Aorta (tissue), 5 donors: ENCODE measurements around the gene THAP5. TPM values are rescaled to one million over a fixed set of nuclear protein-coding genes. Genes with fewer than 3 reads are reported as not detected.

Experiments
- ATAC-seq: fragments of 200-7000 bp; cut with Tn5 transposase; one replicate; pipeline ENCODE4 v1.9.1; 2022; ENCODE audit warnings: moderate library complexity; ENCODE audit not compliant: low FRiP score
- DNase-seq, 2 donors: peaks; one replicate each; pipeline ENCODE4 v3.0.0-alpha.2; 2020
- H3K27ac ChIP-seq, 2 donors: one replicate each; pipeline ENCODE4 v1.5.1; 2013; ENCODE audit warnings: low read length in 2 of 2, mild to moderate bottlenecking in 2 of 2, moderate library complexity in 2 of 2, control low read depth in 1 of 2, inconsistent platforms in 1 of 2, low read depth in 1 of 2
- H3K27me3 ChIP-seq, 2 donors: one replicate each; pipeline ENCODE4 v1.6.1; 2013; ENCODE audit warnings: control low read depth in 1 of 2, low read length in 1 of 2, mild to moderate bottlenecking in 1 of 2, moderate library complexity in 1 of 2; ENCODE audit not compliant: insufficient read depth in 2 of 2, control insufficient read depth in 1 of 2
- H3K36me3 ChIP-seq, 2 donors: one replicate each; pipeline ENCODE4 v1.6.1; 2013; ENCODE audit warnings: control low read depth in 1 of 2, low read length in 1 of 2, mild to moderate bottlenecking in 1 of 2; ENCODE audit not compliant: insufficient read depth in 2 of 2, control insufficient read depth in 1 of 2
- H3K4me1 ChIP-seq, 2 donors: one replicate each; pipeline ENCODE4 v1.6.1; 2013; ENCODE audit warnings: low read length in 2 of 2, control low read depth in 1 of 2, mild to moderate bottlenecking in 1 of 2, moderate library complexity in 1 of 2; ENCODE audit not compliant: insufficient read depth in 2 of 2, control insufficient read depth in 1 of 2
- H3K4me3 ChIP-seq, 2 donors: one replicate each; pipeline ENCODE4 v1.5.1; 2013; ENCODE audit warnings: low read length in 2 of 2, control low read depth in 1 of 2, mild to moderate bottlenecking in 1 of 2
- H3K9me3 ChIP-seq: one replicate; pipeline ENCODE4 v1.6.1; 2013; ENCODE audit warnings: mild to moderate bottlenecking, low read length; ENCODE audit not compliant: control insufficient read depth
- WGBS, 2 donors: extraction: QIAGEN DNeasy Blood & Tissue Kit; methylation state at CpG; one replicate each; pipeline ENCODE4 v1.1.7; 2013; 5-methylcytosine and 5-hydroxymethylcytosine counted together
- intact Hi-C, 2 donors: fragments of 100-400 bp; cut with DNase I; formaldehyde crosslinking; loops; one replicate each; pipeline versions ENCODE4 v1.14.2 to v1.15.0; 2022
- polyA plus RNA-seq, 2 donors: library from polyadenylated mRNA; stranded (reverse); fragments of 200-250 nt; gene quantifications; one replicate each; pipeline ENCODE4 v1.2.3, GENCODE V29; 2013
- total RNA-seq, 2 donors: library from RNA; stranded (reverse); fragmentation: NEBNext Ultra II Directional; extraction: Animal tissue kit (Norgen Biotek cat#: 25700); gene quantifications; one replicate each; pipeline ENCODE4 v1.2.1, GENCODE V29; 2021
- donor health status: healthy with polysubstance abuse.
- donor health status: Bipolar disorder and iron deficiency.
- donor health status: DM: no; HTN: no; CAD: no.
- donor health status: DM: no; HTN: no; CAD: no.
- donor health status: DM: yes; HTN: yes; CAD: no.

The THAP5 gene
- total and polyA plus RNA-seq, 4 donors = 13.0 to 27.4 (median 20.2) TPM

GRCh38 chr7:108529341-108529740 is 40.2 kb downstream of the THAP5 start:
- Histone ChIP-seq H3K27ac (no peak overlapping the region), H3K4me3 (no peak overlapping the region), H3K4me1 (peaks cover 0 to 3% of the 10 kb centered on the region in 2 donors), H3K9me3 (no peaks in the 10 kb centered on the region), H3K36me3 (no peaks in the 10 kb centered on the region), H3K27me3 (no peaks in the 10 kb centered on the region)
- intact Hi-C loops = no loop called here
- DNase-seq = no peak
- ATAC-seq = no peak
- WGBS, 2 donors = 69 to 75% methylated on average over 3 of the region's 3 CpGs

GRCh38 chr7:108528183-108528712 is 41.3 kb downstream of the THAP5 start:
- WGBS, 2 donors = 95 to 96% methylated on average over 6 of the region's 6 CpGs

DNA sequence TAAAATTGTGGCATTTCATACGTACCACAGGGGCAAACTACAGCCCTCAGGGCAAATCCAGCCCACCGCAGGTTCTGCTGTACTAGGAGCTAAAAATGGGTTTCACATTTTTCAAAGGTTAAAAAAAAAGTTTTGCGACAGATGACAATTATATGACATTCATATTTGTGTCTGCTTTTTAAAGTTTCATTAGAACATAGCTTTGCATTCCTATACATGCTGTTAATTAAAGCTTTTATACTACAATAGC is 42.8 kb downstream of the THAP5 start:
- H3K4me3 ChIP-seq = peak overlapping the region; percentile 38 to 50
- H3K27ac ChIP-seq = peak overlapping the region; percentile 38 to 79
- no peaks in the 10 kb centered on the region for H3K9me3 ChIP-seq
- no peaks in the 10 kb centered on the region for H3K27me3 ChIP-seq
- ATAC-seq (no peak), DNase-seq (no peak)
- 1 to 6% methylated on average over 3 of the region's 3 CpGs for WGBS, 2 donors
- no peaks in the 10 kb centered on the region for H3K36me3 ChIP-seq
- peaks cover 0 to 6% of the 10 kb centered on the region in 2 donors for H3K4me1 ChIP-seq
- intact Hi-C loops = loop anchor here (1.0 kb wide), 1 partner anchor 43 kb away; the partner anchor contains the start of genes DNAJB9 (in 2 of the 2) and THAP5 (in 2 of the 2)

More at GRCh38 chr7:108528183-108528712, 41.3 kb downstream of the THAP5 start:
- Histone ChIP-seq H3K4me3 (no peak overlapping the region), H3K36me3 (no peaks in the 10 kb centered on the region), H3K27ac (no peak overlapping the region), H3K27me3 (no peaks in the 10 kb centered on the region), H3K4me1 (peaks cover 0 to 3% of the 10 kb centered on the region in 2 donors), H3K9me3 (no peaks in the 10 kb centered on the region)
- intact Hi-C loops = no loop called here
- DNase-seq (no peak), ATAC-seq (no peak)

GRCh38 chr7:108525985-108526767 is 43.3 kb downstream of the THAP5 start, which contains the start of gene PNPLA8:
Gene PNPLA8 (minus strand): TSS chr7:108526135. CDS start chr7:108515491, 10,644 bp downstream.
- peak within 1 kb of the TSS; percentile 53 to 82 for H3K4me3 ChIP-seq
- ATAC-seq = peak; percentile 99
- H3K4me1 ChIP-seq = peaks cover 0 to 6% of the 10 kb centered on the region in 2 donors
- no peaks in the 10 kb centered on the region for H3K27me3 ChIP-seq
- H3K27ac ChIP-seq = peak within 1 kb of the TSS; percentile 38 to 87
- 0% methylated on average over 63 to 64 of the region's 64 CpGs for WGBS, 2 donors
- peak; percentile 100 for DNase-seq
- H3K36me3 ChIP-seq = no peaks in the 10 kb centered on the region
- intact Hi-C loops = loop anchor here (1.0 kb wide), 1 partner anchor 43 kb away; the partner anchor contains the start of genes DNAJB9 (in 2 of the 2) and THAP5 (in 2 of the 2)
- no peaks in the 10 kb centered on the region for H3K9me3 ChIP-seq

DNA sequence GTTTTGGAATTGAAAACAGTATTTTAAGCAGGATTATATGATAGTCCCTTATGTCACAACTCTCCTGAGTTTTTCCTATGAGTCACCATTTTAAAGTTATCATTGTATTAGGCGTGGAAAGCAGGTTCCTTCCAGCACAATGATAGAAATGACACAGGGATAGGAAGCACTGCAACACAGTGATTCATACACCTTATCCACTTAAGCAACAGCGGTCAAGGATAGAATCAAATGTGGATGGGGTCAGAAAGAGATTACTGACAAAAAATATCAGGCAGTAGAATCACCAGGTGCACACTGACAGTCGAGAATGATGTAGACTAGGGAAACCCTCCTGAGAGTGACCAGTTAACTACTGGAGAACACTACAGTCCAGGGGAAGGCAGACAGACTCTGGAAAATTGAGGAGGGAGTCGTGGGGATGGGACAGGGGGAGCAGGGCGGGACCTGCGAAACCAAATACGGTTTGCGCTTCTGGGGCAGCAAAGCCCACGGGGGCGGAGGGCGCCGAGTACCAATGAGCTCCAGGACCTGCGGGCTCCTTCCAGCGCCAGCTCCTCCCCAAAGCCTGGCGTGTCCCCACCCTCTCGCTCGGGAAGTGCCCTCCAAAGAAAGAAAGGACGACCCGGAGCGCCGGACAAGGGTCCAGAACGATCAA is 44.0 kb downstream of the THAP5 start:
- no peaks in the 10 kb centered on the region for H3K9me3 ChIP-seq
- peaks cover 0 to 8% of the 10 kb centered on the region in 2 donors for H3K4me1 ChIP-seq
- peak in 1 of 2 donors; percentile 92 for DNase-seq
- no peaks in the 10 kb centered on the region for H3K36me3 ChIP-seq
- ATAC-seq = peak; percentile 92
- 1 to 3% methylated on average over 18 to 22 of the region's 22 CpGs for WGBS, 2 donors
- intact Hi-C loops = no loop called here
- H3K27ac ChIP-seq = peak overlapping the region; percentile 5 to 87
- peak overlapping the region; percentile 53 to 82 for H3K4me3 ChIP-seq
- no peaks in the 10 kb centered on the region for H3K27me3 ChIP-seq

DNA sequence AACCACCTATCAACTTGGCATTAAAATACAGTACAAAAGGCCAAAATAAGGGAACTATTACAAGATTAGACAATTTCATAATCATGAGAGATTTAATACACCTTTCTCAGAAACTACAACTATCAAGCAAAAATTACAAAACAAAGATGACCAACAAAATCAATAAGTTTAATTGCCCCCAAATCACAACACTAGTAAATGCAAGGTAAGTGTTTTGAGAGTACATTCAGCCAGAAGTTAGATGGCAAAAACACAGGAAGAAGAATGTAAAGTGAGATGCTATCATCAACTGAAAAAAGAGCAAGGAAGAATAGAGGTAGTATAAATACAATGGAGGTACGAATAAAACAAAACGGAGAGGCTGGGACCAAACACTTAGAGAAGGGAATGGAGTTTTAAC is 46.7 kb downstream of the THAP5 start:
- DNase-seq (no peak), ATAC-seq (no peak)
- H3K27ac ChIP-seq = no peak overlapping the region
- no peaks in the 10 kb centered on the region for H3K27me3 ChIP-seq
- H3K9me3 ChIP-seq = no peaks in the 10 kb centered on the region
- H3K4me1 ChIP-seq = peaks cover 0 to 8% of the 10 kb centered on the region in 2 donors
- H3K36me3 ChIP-seq = no peaks in the 10 kb centered on the region
- WGBS, 2 donors = 79 to 86% methylated on average over 2 of the region's 2 CpGs
- intact Hi-C loops = no loop called here
- no peak overlapping the region for H3K4me3 ChIP-seq

DNA sequence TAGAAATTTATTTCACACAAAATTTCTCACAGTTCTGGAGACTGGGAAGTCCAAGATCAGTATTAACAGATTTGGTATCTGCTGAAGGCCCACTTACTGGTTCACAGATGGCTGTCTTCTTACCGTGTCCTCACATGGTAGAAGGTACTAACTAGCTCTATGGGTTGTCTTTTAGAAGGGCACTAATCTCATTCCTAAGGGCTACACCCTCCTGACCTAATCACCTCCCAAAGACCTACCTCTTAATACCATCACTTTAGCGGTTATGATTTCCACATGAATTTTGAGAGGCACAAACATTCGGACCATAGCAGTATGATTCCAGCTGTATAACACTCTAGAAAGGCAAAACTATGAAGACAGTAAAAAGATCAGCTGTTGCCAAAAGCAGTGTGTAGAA is 51.6 kb downstream of the THAP5 start:
- no peaks in the 10 kb centered on the region for H3K27me3 ChIP-seq
- no peak overlapping the region for H3K27ac ChIP-seq
- no peak overlapping the region for H3K4me3 ChIP-seq
- H3K9me3 ChIP-seq = no peaks in the 10 kb centered on the region
- H3K36me3 ChIP-seq = peaks cover 0 to 2% of the 10 kb centered on the region in 2 donors
- intact Hi-C loops = no loop called here
- 97 to 98% methylated on average over 3 of the region's 3 CpGs for WGBS, 2 donors
- DNase-seq (no peak), ATAC-seq (no peak)
- H3K4me1 ChIP-seq = peaks cover 0 to 5% of the 10 kb centered on the region in 2 donors

- Histone ChIP-seq H3K36me3 (peaks cover 0 to 2% of the 10 kb centered on the region in 2 donors), H3K4me1 (no peaks in the 10 kb centered on the region), H3K27me3 (no peaks in the 10 kb centered on the region), H3K27ac (no peak overlapping the region), H3K4me3 (no peak overlapping the region), H3K9me3 (no peaks in the 10 kb centered on the region)
- intact Hi-C loops = no loop called here
- 89 to 93% methylated on average over 2 of the region's 2 CpGs for WGBS, 2 donors
- DNase-seq (no peak), ATAC-seq (no peak)
These were observed 53.9 kb downstream of the THAP5 start for GRCh38 chr7:108515630-108516029.
